Endothelial cell of umbilical vein (primary cell): Measurements from ENCODE around the gene TULP4. TPM values are rescaled to one million over a fixed set of nuclear protein-coding genes. Genes with fewer than 3 reads are reported as not detected.

Experiments used
- Bru-seq: library from RNA; stranded (reverse); fragments of 400-500 nt; gene quantifications from one replicate; lab custom pipeline; 2021; lab: Mats Ljungman, UMichigan
- BruChase-seq, 2 experiments: library from RNA; stranded (reverse); fragments of 400-500 nt; gene quantifications; one replicate each; lab custom pipeline; 2021; lab: Mats Ljungman, UMichigan
- BruUV-seq: library from RNA; stranded (reverse); fragments of 400-500 nt; replicated peaks from 2 replicates; lab custom pipeline; 2021; lab: Mats Ljungman, UMichigan
- CTCF ChIA-PET: fragments of 300-600, 350-600 bp; sonication (Branson Sonifier 250); formaldehyde crosslinking; loops from one replicate; lab custom pipeline; 2021; ENCODE audit warnings: antibody characterized with exemption, inconsistent platforms; lab: Charles Lee
- POLR2A ChIA-PET: fragments of 300-600, 350-600 bp; sonication (Branson Sonifier 250); formaldehyde crosslinking; loops from one replicate; lab custom pipeline; 2021; ENCODE audit warnings: antibody characterized with exemption, inconsistent platforms; lab: Charles Lee
- DNase-seq: peaks from one replicate; pipeline ENCODE4 v3.0.0-alpha.2; 2011; ENCODE audit warnings: low read depth, low spot score
- FAIRE-seq: peaks from 2 replicates; lab custom pipeline; 2011; peaks lifted over from hg19 to GRCh38; lab: Jason Lieb, UNC
- H2AFZ ChIP-seq: 2 replicates; pipeline ENCODE4 v1.6.0; 2012; ENCODE audit warnings: low read depth, low read length, control low read depth, inconsistent platforms
- H3K27ac ChIP-seq: 2 replicates; pipeline ENCODE4 v1.5.1; 2011; ENCODE audit warnings: low read depth, mild to moderate bottlenecking, control low read depth, low read length, moderate library complexity; ENCODE audit not compliant: insufficient read depth
- H3K27me3 ChIP-seq, 2 experiments: 2 replicates each; pipeline versions ENCODE4 v1.6.0 to v1.6.1; 2011; ENCODE audit warnings: low read length in 2 of 2, mixed read lengths in 1 of 2; ENCODE audit not compliant: control insufficient read depth in 2 of 2, insufficient read depth in 2 of 2
- H3K36me3 ChIP-seq, 2 experiments: 2 replicates in 1 of 2; 3 replicates in 1 of 2; pipeline ENCODE4 v1.5.1; 2011; ENCODE audit warnings: low read length in 2 of 2, mild to moderate bottlenecking in 1 of 2, moderate library complexity in 1 of 2; ENCODE audit not compliant: control insufficient read depth in 2 of 2, insufficient read depth in 2 of 2; ENCODE audit errors: extremely low read depth in 1 of 2
- H3K4me1 ChIP-seq: 3 replicates; pipeline ENCODE4 v1.5.1; 2011; ENCODE audit warnings: mild to moderate bottlenecking, low read length; ENCODE audit not compliant: control insufficient read depth, insufficient read depth; ENCODE audit errors: extremely low read depth
- H3K4me2 ChIP-seq: 2 replicates; pipeline ENCODE4 v1.6.1; 2011; ENCODE audit warnings: low read length, control low read depth, mixed read lengths; ENCODE audit not compliant: insufficient read depth
- H3K4me3 ChIP-seq, 3 experiments: fragments of 200-600 bp in 1 of 3; sonication (generic), shearing (Covaris generic) in 1 of 3; replicated peaks in 1 of 3; 2 replicates each; pipeline ENCODE4 v1.5.1; 2011 to 2016; ENCODE audit warnings: control low read depth in 3 of 3, low read length in 3 of 3, mild to moderate bottlenecking in 2 of 3, inconsistent platforms in 1 of 3, low read depth in 1 of 3, moderate library complexity in 1 of 3; ENCODE audit not compliant: insufficient read depth in 1 of 3
- H3K79me2 ChIP-seq: 2 replicates; pipeline ENCODE4 v1.6.0; 2012; ENCODE audit warnings: low read length, inconsistent platforms; ENCODE audit not compliant: control insufficient read depth, insufficient read depth
- H3K9ac ChIP-seq: replicated peaks from 2 replicates; pipeline ENCODE3; 2011; ENCODE audit warnings: low read length, control low read depth; ENCODE audit not compliant: insufficient read depth; ENCODE audit errors: extremely low read depth
- H3K9me1 ChIP-seq: replicated peaks from 3 replicates; pipeline ENCODE4 v1.6.0; 2011; ENCODE audit warnings: mild to moderate bottlenecking, low read length; ENCODE audit not compliant: control insufficient read depth, insufficient read depth; ENCODE audit errors: extremely low read depth
- H3K9me3 ChIP-seq: replicated peaks from 2 replicates; pipeline ENCODE4 v1.5.1; 2012; ENCODE audit warnings: low read length, inconsistent platforms; ENCODE audit not compliant: control insufficient read depth, insufficient read depth
- H4K20me1 ChIP-seq: replicated peaks from 2 replicates; pipeline ENCODE3; 2011; ENCODE audit warnings: mild to moderate bottlenecking, low read length; ENCODE audit not compliant: control insufficient read depth, insufficient read depth; ENCODE audit errors: extremely low read depth
- EZH2 ChIP-seq: IDR thresholded peaks from 2 replicates; pipeline ENCODE4 v1.6.1; 2012; ENCODE audit warnings: borderline replicate concordance, low read depth, mild to moderate bottlenecking, moderate library complexity, low read length, inconsistent platforms; ENCODE audit not compliant: severe bottlenecking
- FOS ChIP-seq: IDR thresholded peaks from 2 replicates; pipeline ENCODE4 v1.6.1; 2011; ENCODE audit warnings: mild to moderate bottlenecking, low read length, moderate library complexity, borderline replicate concordance; ENCODE audit not compliant: insufficient read depth
- GATA2 ChIP-seq: IDR thresholded peaks from 2 replicates; pipeline ENCODE4 v1.7.0; 2011; ENCODE audit warnings: low read depth, mild to moderate bottlenecking, moderate library complexity, mixed read lengths, low read length; ENCODE audit not compliant: insufficient read length, insufficient read depth
- JUN ChIP-seq: IDR thresholded peaks from 2 replicates; pipeline ENCODE4 v1.6.1; 2011; ENCODE audit warnings: borderline replicate concordance, low read depth; ENCODE audit not compliant: insufficient read length, insufficient read depth
- MYC ChIP-seq: IDR thresholded peaks from one replicate; pipeline ENCODE4 v1.6.1; 2011; ENCODE audit warnings: mild to moderate bottlenecking, low read depth, low read length
- POLR2A ChIP-seq: IDR thresholded peaks from 2 replicates; pipeline ENCODE4 v1.6.1; 2012; ENCODE audit warnings: low read depth, mild to moderate bottlenecking, control low read depth, low read length
- POLR2AphosphoS5 ChIP-seq: IDR thresholded peaks from 2 replicates; pipeline ENCODE4 v1.6.1; 2012; ENCODE audit warnings: low read depth, mild to moderate bottlenecking, control low read depth, low read length, moderate library complexity; ENCODE audit not compliant: insufficient read depth
- dilution Hi-C: fragments of 300-500 bp; cut with MboI; formaldehyde crosslinking; loops from one replicate; pipeline ENCODE4 v1.15.0; 2019; ENCODE audit warnings: low sequenced_read_pairs; ENCODE audit not compliant: extremely low pct_ligation_motif_present
- intact Hi-C: fragments of 100-400 bp; cut with micrococcal nuclease; formaldehyde crosslinking; loops from one replicate; pipeline ENCODE4 v1.10.0; 2022
- long read RNA-seq: library from polyadenylated mRNA; stranded (forward); transcript quantifications from one replicate; pipeline ENCODE4 v2.0.0, GENCODE V29; 2021
- polyA minus RNA-seq, 3 experiments: library from RNA; depleted of rRNA, polyadenylated mRNA; stranded (reverse); fragments of >200 nt; gene quantifications; 1 replicate in 1 of 3; 2 replicates in 2 of 3; pipeline ENCODE4 v1.2.3, GENCODE V29; 2011
- polyA plus RNA-seq, 4 experiments: library from polyadenylated mRNA; depleted of rRNA in 3 of 4; stranded (reverse) in 3 of 4; unstranded in 1 of 4; fragments of >200 nt; gene quantifications; 2 replicates each; pipeline versions ENCODE4 v1.2.1 to v1.2.3, GENCODE V29; 2011 to 2012; ENCODE audit warnings: missing spikeins in 1 of 4
- total RNA-seq: library from RNA; stranded (reverse); gene quantifications from 2 replicates; pipeline ENCODE4 v1.2.3, GENCODE V29; 2021
- TF ChIP-seq, protein P1 (sequence below): IDR thresholded peaks from 2 replicates; pipeline ENCODE4 v1.6.1; 2011; ENCODE audit not compliant: insufficient read depth, insufficient read length
- TF ChIP-seq, protein P2 (sequence below), 2 donors: IDR thresholded peaks; 1 replicate in 1 of 2; 2 replicates in 1 of 2; pipeline ENCODE4 v1.5.1; 2011; ENCODE audit warnings: low read length in 2 of 2, mild to moderate bottlenecking in 2 of 2, moderate library complexity in 2 of 2, control low read depth in 1 of 2, inconsistent platforms in 1 of 2, low read depth in 1 of 2; ENCODE audit not compliant: insufficient read depth in 1 of 2; ENCODE audit errors: extremely low read depth in 1 of 2

TULP4 gene
- total RNA-seq: 53.5 and 55.1 TPM in 2 replicates
- polyA plus RNA-seq: 10.7 and 10.8 TPM in 2 replicates
- 11.6 and 12.6 TPM in 2 replicates for polyA plus RNA-seq (2011; cell fraction: cytosol; rRNA removed)
- polyA plus RNA-seq (2011; cell fraction: nucleus; rRNA removed): 26.5 and 31.6 TPM in 2 replicates
- 11.2 and 16.0 TPM in 2 replicates for polyA plus RNA-seq (2012)
- 85.0 and 105 TPM in 2 replicates for polyA minus RNA-seq
- polyA minus RNA-seq (2011; cell fraction: cytosol; rRNA and poly(A)+ RNA removed): 36.6 TPM
- polyA minus RNA-seq (2011; cell fraction: nucleus; rRNA and poly(A)+ RNA removed): 75.8 and 86.1 TPM in 2 replicates
- percentile 78 among the genes with signal in this experiment for Bru-seq, nascent RNA
- percentile 92 among the genes with signal in this experiment for BruChase-seq, experiment 1, labeled RNA remaining after a 6-hour chase
- percentile 86 among the genes with signal in this experiment for BruChase-seq, experiment 2, labeled RNA remaining after a 2-hour chase
- long read RNA-seq, partial matches to known transcripts: 2 of 10 reads
- long read RNA-seq, other reads (novel, unspliced or antisense): 8 of 10 reads

GRCh38 chr6:158312165-158312564, at the start of gene TULP4:
TSS of gene TULP4 (plus strand) at chr6:158312465. CDS start at chr6:158314017, 1,552 bp downstream.
- Histone ChIP-seq H3K27ac (no peak within 1 kb of the TSS), H3K27me3 (no peaks in the 10 kb centered on the region), H3K9ac (no peak within 1 kb of the TSS), H3K4me3 (no peak within 1 kb of the TSS), H3K4me2 (no peak within 1 kb of the TSS), H4K20me1 (no peaks in the 10 kb centered on the region), H3K79me2 (peaks cover 5% of the 10 kb centered on the region), H2AFZ (no peak within 1 kb of the TSS), H3K36me3 (peaks cover 2 to 3% of the 10 kb centered on the region in 2 experiments), H3K4me1 (no peaks in the 10 kb centered on the region), H3K9me1 (no peaks in the 10 kb centered on the region), H3K9me3 (no peaks in the 10 kb centered on the region)
- no peak for FAIRE-seq
- no peak for DNase-seq
- BruUV-seq: no TSS peak
- ChIA-PET POLR2A (no interaction called here), CTCF (no interaction called here)
- dilution Hi-C loops: no loop called here
- intact Hi-C loops: no loop called here
- no peak for TF ChIP-seq JUN
- TF ChIP-seq EZH2: no peak
- TF ChIP-seq FOS: no peak
- TF ChIP-seq, protein P1, sequence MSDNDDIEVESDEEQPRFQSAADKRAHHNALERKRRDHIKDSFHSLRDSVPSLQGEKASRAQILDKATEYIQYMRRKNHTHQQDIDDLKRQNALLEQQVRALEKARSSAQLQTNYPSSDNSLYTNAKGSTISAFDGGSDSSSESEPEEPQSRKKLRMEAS: no peak
- TF ChIP-seq MYC: no peak
- TF ChIP-seq GATA2: no peak
- no peak for TF ChIP-seq POLR2AphosphoS5
- TF ChIP-seq, protein P2, sequence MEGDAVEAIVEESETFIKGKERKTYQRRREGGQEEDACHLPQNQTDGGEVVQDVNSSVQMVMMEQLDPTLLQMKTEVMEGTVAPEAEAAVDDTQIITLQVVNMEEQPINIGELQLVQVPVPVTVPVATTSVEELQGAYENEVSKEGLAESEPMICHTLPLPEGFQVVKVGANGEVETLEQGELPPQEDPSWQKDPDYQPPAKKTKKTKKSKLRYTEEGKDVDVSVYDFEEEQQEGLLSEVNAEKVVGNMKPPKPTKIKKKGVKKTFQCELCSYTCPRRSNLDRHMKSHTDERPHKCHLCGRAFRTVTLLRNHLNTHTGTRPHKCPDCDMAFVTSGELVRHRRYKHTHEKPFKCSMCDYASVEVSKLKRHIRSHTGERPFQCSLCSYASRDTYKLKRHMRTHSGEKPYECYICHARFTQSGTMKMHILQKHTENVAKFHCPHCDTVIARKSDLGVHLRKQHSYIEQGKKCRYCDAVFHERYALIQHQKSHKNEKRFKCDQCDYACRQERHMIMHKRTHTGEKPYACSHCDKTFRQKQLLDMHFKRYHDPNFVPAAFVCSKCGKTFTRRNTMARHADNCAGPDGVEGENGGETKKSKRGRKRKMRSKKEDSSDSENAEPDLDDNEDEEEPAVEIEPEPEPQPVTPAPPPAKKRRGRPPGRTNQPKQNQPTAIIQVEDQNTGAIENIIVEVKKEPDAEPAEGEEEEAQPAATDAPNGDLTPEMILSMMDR (IDR thresholded peaks at IDR 0.05; ENCODE audit: extremely low read depth in 1 of 2, insufficient read depth in 1 of 2, low read depth in 1 of 2, low read length in 2 of 2): no peak
- TF ChIP-seq POLR2A: no peak
